ENCODE measurements around the gene LMOD3. TPM values are rescaled to one million over a fixed set of nuclear protein-coding genes. Genes with fewer than 3 reads are reported as not detected.

LMOD3 gene
- total and polyA plus RNA-seq, 2 of the 8 experiments (the other 6 are each of a cell fraction or from before 2014, with no cell fraction given), result not detected

GRCh38 chr3:69172058-69172457 lies 49.7 kb upstream of the LMOD3 start:
- Histone ChIP-seq H3K36me3 (ENCODE audit: control insufficient read depth in 2 of 4, insufficient read depth in 4 of 4, low read length in 3 of 4) (no peaks in the 10 kb centered on the region), H3K79me2 (ENCODE audit: control insufficient read depth in 1 of 2, insufficient read depth in 2 of 2, low read length in 2 of 2) (no peaks in the 10 kb centered on the region), H3K4me1 (replicated peaks in 1 of 4; ENCODE audit: control insufficient read depth in 3 of 4, insufficient read depth in 4 of 4, low read length in 3 of 4) (no peaks in the 10 kb centered on the region), H3K27ac (ENCODE audit: low read depth, low read length) (no peak overlapping the region), H3K4me3 (ENCODE audit: extremely low read depth in 1 of 4, insufficient read depth in 2 of 4, low read depth in 3 of 4, low read length in 4 of 4) (no peak overlapping the region), H3K4ac (replicated peaks; ENCODE audit: insufficient read length, low read depth, low read length) (no peak overlapping the region), H4K5ac (ENCODE audit: insufficient read length, low read depth, low read length) (no peak overlapping the region), H2AFZ (ENCODE audit: low read length) (no peak overlapping the region), H4K91ac (replicated peaks; ENCODE audit: insufficient read length, low read length) (no peak overlapping the region), H2BK12ac (ENCODE audit: low read depth, low read length) (no peak overlapping the region), H2BK120ac (replicated peaks; ENCODE audit: low read depth, low read length) (no peak overlapping the region), H3K18ac (ENCODE audit: extremely low read depth, low read length) (no peak overlapping the region), H3K79me1 (ENCODE audit: low read depth, low read length) (no peaks in the 10 kb centered on the region), H3K9me3 (ENCODE audit: insufficient read depth in 2 of 2, low read depth in 1 of 2, low read length in 1 of 2) (no peaks in the 10 kb centered on the region), H2BK5ac (ENCODE audit: low read depth, low read length) (no peak overlapping the region), H4K8ac (ENCODE audit: extremely low read depth, insufficient read depth, low read length) (no peak overlapping the region), H3K23ac (ENCODE audit: insufficient read length) (no peak overlapping the region), H3K23me2 (ENCODE audit: low read depth, low read length) (no peaks in the 10 kb centered on the region), H2AK5ac (ENCODE audit: low read depth, low read length) (no peak overlapping the region), H3K56ac (replicated peaks; ENCODE audit: insufficient read length, low read depth, low read length) (no peak overlapping the region), H2BK20ac (ENCODE audit: low read length) (no peak overlapping the region), H3K4me2 (ENCODE audit: insufficient read depth in 1 of 2, low read depth in 2 of 2, low read length in 2 of 2) (no peak overlapping the region), H2BK15ac (ENCODE audit: low read length) (no peak overlapping the region), H3K9ac (replicated peaks in 1 of 4; ENCODE audit: extremely low read depth in 1 of 4, low read depth in 3 of 4, low read length in 3 of 4) (no peak overlapping the region), H3K27me3 (replicated peaks in 1 of 4; ENCODE audit: control insufficient read depth in 3 of 4, extremely low read depth in 1 of 4, insufficient read depth in 3 of 4, low read length in 3 of 4) (no peaks in the 10 kb centered on the region), H4K20me1 (replicated peaks in 1 of 2; ENCODE audit: control insufficient read depth in 1 of 2, insufficient read depth in 2 of 2, low read length in 2 of 2) (no peaks in the 10 kb centered on the region), H3K14ac (ENCODE audit: insufficient read length) (no peak overlapping the region)
- DNase-seq (ENCODE audit: low read depth in 1 of 2, low spot score in 2 of 2) (no peak), FAIRE-seq (no peak)
- ChIA-PET POLR2A (ENCODE audit: partially characterized antibody) (no interaction called here), CTCF (ENCODE audit: partially characterized antibody) (interaction anchor here (7.4 kb wide), 1 partner anchor 10 kb away, joined by 56 read pairs; no protein-coding TSS in a partner anchor)
- 86% methylated on average over 1 of the region's 1 CpG; no CpG with 5 or more reads in 1 of the 2 experiments for WGBS, 2 experiments (ENCODE audit: extremely low coverage in 1 of 2, insufficient coverage in 1 of 2, insufficient read length in 1 of 2, insufficient replicate concordance in 2 of 2, low coverage in 1 of 2, low lambda C conversion rate in 2 of 2, missing lambda C conversion rate in 1 of 2)
- TF ChIP-seq FOSL1 (IDR thresholded peaks at IDR 0.05; ENCODE audit: insufficient read depth, low read depth, low read length), result no peak
- no peak for TF ChIP-seq TAF1 (IDR thresholded peaks at IDR 0.05; ENCODE audit: low read depth, low read length)

Measured in H1 (cell line).